Panc1 (cell line): Measurements from ENCODE around the gene KRT23.
"Not testable (repeated sequence)": the region's sequence is repeated elsewhere in the genome, so short reads cannot be mapped to it uniquely, and the experiment has no call there.

ENCODE experiments used
- CTCF ChIP-seq: fragments of 450-650 bp; IDR thresholded peaks from 2 replicates; pipeline ENCODE4 v1.5.1; 2017; ENCODE audit warnings: mild to moderate bottlenecking
- POLR2AphosphoS5 ChIP-seq: IDR thresholded peaks from 2 replicates; pipeline ENCODE4 v1.6.1; 2012; ENCODE audit warnings: mild to moderate bottlenecking, low read depth, low read length, moderate library complexity
- REST ChIP-seq, 2 experiments: IDR thresholded peaks; 2 replicates each; pipeline ENCODE4 v1.6.1; 2011 to 2012; ENCODE audit warnings: low read depth in 2 of 2, control low read depth in 1 of 2, low read length in 1 of 2, mild to moderate bottlenecking in 1 of 2, moderate library complexity in 1 of 2; ENCODE audit not compliant: insufficient read depth in 1 of 2

GRCh38 chr17:40917116-40917515 lies 20.3 kb downstream of the KRT23 start:
- TF ChIP-seq CTCF; REST (IDR thresholded peaks at IDR 0.05; ENCODE audit: insufficient read depth in 1 of 2, low read depth in 2 of 2, low read length in 1 of 2); POLR2AphosphoS5: not testable (repeated sequence)
